PC-9 (cell line): ENCODE data around the gene GABRB1. TPM values are rescaled to one million over a fixed set of nuclear protein-coding genes. Genes with fewer than 3 reads are reported as not detected.

Experiments used
- BruUV-seq: library from RNA; stranded (reverse); fragments of 400-500 nt; replicated peaks from 2 replicates; lab custom pipeline; 2021; lab: Mats Ljungman, UMichigan
- CTCF ChIA-PET: fragments of 300-600 bp; sonication (Branson Sonifier 250); formaldehyde crosslinking; loops from one replicate; lab custom pipeline; 2022; ENCODE audit warnings: antibody characterized with exemption; lab: Charles Lee
- POLR2A ChIA-PET: fragments of 300-600 bp; sonication (Branson Sonifier 250); formaldehyde crosslinking; loops from one replicate; lab custom pipeline; 2022; ENCODE audit warnings: antibody characterized with exemption; ENCODE audit not compliant: unreplicated experiment; lab: Charles Lee
- DNase-seq, 2 experiments: peaks; one replicate each; pipeline versions ENCODE4 v3.0.0 to v3.0.0-alpha.2; 2015 to 2022; ENCODE audit warnings: mixed read lengths in 1 of 2
- H2AFZ ChIP-seq: fragments of 200-600 bp; sonication (generic); 2 replicates; pipeline ENCODE4 v1.8.1; 2017; ENCODE audit warnings: antibody characterized with exemption
- H3F3A ChIP-seq: fragments of 200-600 bp; sonication (generic); 2 replicates; pipeline ENCODE4 v1.8.1; 2017; ENCODE audit warnings: antibody characterized with exemption, mild to moderate bottlenecking, low read depth; ENCODE audit not compliant: insufficient read depth
- H3K27ac ChIP-seq: fragments of 200-600 bp; sonication (generic); 2 replicates; pipeline ENCODE4 v1.6.1; 2016; ENCODE audit warnings: mixed run types
- H3K27me3 ChIP-seq: fragments of 200-600 bp; sonication (generic); 2 replicates; pipeline ENCODE4 v1.6.1; 2016; ENCODE audit warnings: low read depth, mixed run types; ENCODE audit not compliant: insufficient read depth
- H3K36me3 ChIP-seq: fragments of 200-600 bp; sonication (generic); 2 replicates; pipeline ENCODE4 v1.6.1; 2016; ENCODE audit warnings: low read depth, mixed run types
- H3K4me1 ChIP-seq: fragments of 200-600 bp; sonication (generic); replicated peaks from 2 replicates; pipeline ENCODE4 v1.6.1; 2016; ENCODE audit warnings: mixed run types; ENCODE audit not compliant: insufficient read depth
- H3K4me2 ChIP-seq: fragments of 200-600 bp; sonication (generic); 2 replicates; pipeline ENCODE4 v1.6.1; 2017; ENCODE audit warnings: mixed run types
- H3K4me3 ChIP-seq: fragments of 200-600 bp; sonication (generic); 2 replicates; pipeline ENCODE4 v1.6.1; 2016; ENCODE audit warnings: mixed run types
- H3K79me2 ChIP-seq: fragments of 200-600 bp; sonication (generic); 2 replicates; pipeline ENCODE4 v1.6.1; 2017; ENCODE audit warnings: low read depth, mixed run types
- H3K9me2 ChIP-seq: fragments of 200-600 bp; sonication (generic); 2 replicates; pipeline ENCODE4 v1.8.1; 2017; ENCODE audit warnings: mild to moderate bottlenecking; ENCODE audit not compliant: insufficient read depth
- H3K9me3 ChIP-seq: fragments of 200-600 bp; sonication (generic); 2 replicates; pipeline ENCODE4 v1.8.1; 2016; ENCODE audit warnings: low read depth; ENCODE audit not compliant: insufficient read depth
- H4K20me1 ChIP-seq: fragments of 200-600 bp; sonication (generic); 2 replicates; pipeline ENCODE4 v1.8.1; 2017; ENCODE audit not compliant: insufficient read depth
- CTCF ChIP-seq: fragments of 200-600 bp; sonication (generic); conservative IDR thresholded peaks from 2 replicates; pipeline ENCODE4 v1.6.1; 2017; ENCODE audit warnings: mixed run types, antibody characterized with exemption, mild to moderate bottlenecking, moderate library complexity
- EZH2 ChIP-seq: fragments of 200-600 bp; sonication (generic); IDR thresholded peaks from 2 replicates; pipeline ENCODE4 v1.8.0; 2017; ENCODE audit warnings: antibody characterized with exemption, low read depth
- intact Hi-C: fragments of 100-400 bp; cut with micrococcal nuclease; formaldehyde crosslinking; loops from one replicate; pipeline ENCODE4 v1.10.0; 2022; ENCODE audit not compliant: unreplicated experiment
- total RNA-seq: library from RNA; stranded (reverse); gene quantifications from 2 replicates; pipeline ENCODE4 v1.2.3, GENCODE V29; 2021

The GABRB1 gene
- total RNA-seq, 1 experiment from 2014 or later: not detected

- Histone ChIP-seq H2AFZ (no peak overlapping the region), H3K4me3 (no peak overlapping the region), H4K20me1 (no peaks in the 10 kb centered on the region), H3K27me3 (no peaks in the 10 kb centered on the region), H3K27ac (no peak overlapping the region), H3K9me3 (no peaks in the 10 kb centered on the region), H3K79me2 (no peaks in the 10 kb centered on the region; the same call in none of the 2 replicates), H3K4me1 (peaks cover 23% of the 10 kb centered on the region), H3K4me2 (no peak overlapping the region), H3K36me3 (no peaks in the 10 kb centered on the region), H3K9me2 (no peaks in the 10 kb centered on the region), H3F3A (peaks cover 11% of the 10 kb centered on the region; the same call in 1 of the 2 replicates)
- CTCF ChIA-PET: interaction anchor here (0.6 kb wide), 1 partner anchor 99 kb away, joined by 3 read pairs; no protein-coding TSS in a partner anchor
- DNase-seq: peak in 1 of 2 experiments; percentile 59
- POLR2A ChIA-PET: no interaction called here
- no peak for TF ChIP-seq CTCF
- no peak for TF ChIP-seq EZH2
- no TSS peak for BruUV-seq
- intact Hi-C loops: no loop called here
These were observed 433.6 kb downstream of the GABRB1 start for GRCh38 chr4:47465004-47465403.

GRCh38 chr4:47466056-47466785 lies 434.9 kb downstream of the GABRB1 start:
- ChIA-PET POLR2A (interaction anchor here (0.6 kb wide), 1 partner anchor 15 kb away, joined by 4 read pairs; no protein-coding TSS in a partner anchor), CTCF (no interaction called here)
- Histone ChIP-seq H3K4me2 (no peak overlapping the region), H3K27ac (no peak overlapping the region), H3K36me3 (no peaks in the 10 kb centered on the region), H4K20me1 (no peaks in the 10 kb centered on the region), H2AFZ (no peak overlapping the region), H3K79me2 (no peaks in the 10 kb centered on the region; the same call in none of the 2 replicates), H3K27me3 (no peaks in the 10 kb centered on the region), H3K9me2 (no peaks in the 10 kb centered on the region), H3K9me3 (no peaks in the 10 kb centered on the region), H3K4me3 (no peak overlapping the region), H3K4me1 (peaks cover 29% of the 10 kb centered on the region), H3F3A (peaks cover 11% of the 10 kb centered on the region; the same call in 1 of the 2 replicates)
- no peak for DNase-seq
- intact Hi-C loops: no loop called here
- BruUV-seq: no TSS peak
- TF ChIP-seq EZH2 (no peak), CTCF (no peak)

- intact Hi-C loops: no loop called here
- DNase-seq: no peak
- Histone ChIP-seq H3K9me3 (no peaks in the 10 kb centered on the region), H2AFZ (no peak overlapping the region), H3K27ac (no peak overlapping the region), H3K4me3 (no peak overlapping the region), H3K4me2 (no peak overlapping the region), H4K20me1 (no peaks in the 10 kb centered on the region), H3K27me3 (no peaks in the 10 kb centered on the region), H3K36me3 (no peaks in the 10 kb centered on the region), H3K9me2 (no peaks in the 10 kb centered on the region), H3F3A (peaks cover 4% of the 10 kb centered on the region; the same call in 1 of the 2 replicates), H3K79me2 (no peaks in the 10 kb centered on the region), H3K4me1 (peaks cover 17% of the 10 kb centered on the region; the same call in 1 of the 2 replicates)
- BruUV-seq: no TSS peak
- ChIA-PET CTCF (no interaction called here), POLR2A (interaction anchor here (0.6 kb wide), 1 partner anchor 40 kb away, joined by 4 read pairs; no protein-coding TSS in a partner anchor)
- TF ChIP-seq CTCF (no peak), EZH2 (no peak)
These were observed 437.5 kb downstream of the GABRB1 start for GRCh38 chr4:47468706-47469365.
